Activated naive CD4-positive, alpha-beta T cell treated with anti-CD3 and anti-CD28 coated beads, Interleukin-2, amount 50 U/mL, for 72 hours (primary cell): ENCODE measurements around the gene NR1D1. TPM values are rescaled to one million over a fixed set of nuclear protein-coding genes. Genes with fewer than 3 reads are reported as not detected.

Experiments used
- ATAC-seq, 2 donors: fragments of 150-1000 bp; cut with Tn5 transposase; 2 replicates each; pipeline ENCODE4 v1.10.0; 2021; ENCODE audit warnings: mild to moderate bottlenecking in 2 of 2, moderate library complexity in 2 of 2
- DNase-seq, 2 donors: peaks; one replicate each; pipeline ENCODE4 v3.0.0; 2021 to 2022; ENCODE audit warnings: low spot score in 2 of 2
- H3K27ac Mint-ChIP-seq, 2 donors: one replicate each; pipeline ENCODE4 v1.8.0; 2022; ENCODE audit warnings: mild to moderate bottlenecking in 2 of 2, mixed read lengths in 2 of 2
- H3K36me3 Mint-ChIP-seq, 2 donors: one replicate each; pipeline ENCODE4 v1.8.0; 2022; ENCODE audit warnings: mixed read lengths in 2 of 2
- H3K9me3 Mint-ChIP-seq, 2 donors: one replicate each; pipeline ENCODE4 v1.8.0; 2022; ENCODE audit warnings: mixed read lengths in 2 of 2
- total RNA-seq, 2 donors: library from RNA; stranded (reverse); gene quantifications; one replicate each; pipeline ENCODE4 v1.2.3, GENCODE V29; 2022

NR1D1 gene
- total RNA-seq, 2 donors from 2014 or later: 4.8 to 26.7 TPM

- Mint-ChIP-seq H3K36me3 (peaks cover 2 to 20% of the 10 kb centered on the region in 2 donors), H3K9me3 (peaks cover 0 to 4% of the 10 kb centered on the region in 2 donors), H3K27ac (no peak overlapping the region)
- ATAC-seq (no peak), DNase-seq (no peak)
These were observed 8.5 kb downstream of the NR1D1 start for GRCh38 chr17:40091691-40092397.

GRCh38 chr17:40090237-40091119 lies 9.9 kb downstream of the NR1D1 start:
- H3K36me3 Mint-ChIP-seq: peaks cover 0 to 8% of the 10 kb centered on the region in 2 donors
- ATAC-seq: no peak
- DNase-seq: no peak
- H3K9me3 Mint-ChIP-seq: no peaks in the 10 kb centered on the region
- H3K27ac Mint-ChIP-seq: peak overlapping the region in 1 of 2 donors; percentile 4

- Mint-ChIP-seq H3K36me3 (peaks cover 0 to 7% of the 10 kb centered on the region in 2 donors), H3K9me3 (no peaks in the 10 kb centered on the region), H3K27ac (peak overlapping the region in 1 of 2 donors; percentile 95)
- no peak for ATAC-seq
- DNase-seq: no peak
These were observed 11.1 kb downstream of the NR1D1 start for GRCh38 chr17:40089077-40089895.

- DNase-seq (no peak), ATAC-seq (no peak)
- Mint-ChIP-seq H3K27ac (peak overlapping the region in 1 of 2 donors; percentile 1), H3K36me3 (no peaks in the 10 kb centered on the region), H3K9me3 (no peaks in the 10 kb centered on the region)
These were observed 12.3 kb downstream of the NR1D1 start for GRCh38 chr17:40087903-40088718.

GRCh38 chr17:40087049-40087794 lies 13.2 kb downstream of the NR1D1 start:
- no peak for ATAC-seq
- Mint-ChIP-seq H3K9me3 (no peaks in the 10 kb centered on the region), H3K36me3 (no peaks in the 10 kb centered on the region), H3K27ac (peak overlapping the region in 1 of 2 donors; percentile 1)
- DNase-seq: no peak

GRCh38 chr17:40086150-40087044 lies 14.0 kb downstream of the NR1D1 start:
- Mint-ChIP-seq H3K36me3 (no peaks in the 10 kb centered on the region), H3K9me3 (no peaks in the 10 kb centered on the region), H3K27ac (peak overlapping the region; percentile 1 to 81)
- DNase-seq (peak in 1 of 2 donors; percentile 71), ATAC-seq (peak; percentile 55 to 77)

GRCh38 chr17:40084477-40084876 lies 15.9 kb downstream of the NR1D1 start:
- ATAC-seq: no peak
- H3K27ac Mint-ChIP-seq: peak overlapping the region in 1 of 2 donors; percentile 68

GRCh38 chr17:40079545-40079944 lies 20.8 kb downstream of the NR1D1 start:
- H3K9me3 Mint-ChIP-seq: no peaks in the 10 kb centered on the region

More at GRCh38 chr17:40084477-40084876, 15.9 kb downstream of the NR1D1 start:
- no peaks in the 10 kb centered on the region for H3K9me3 Mint-ChIP-seq
- H3K36me3 Mint-ChIP-seq: no peaks in the 10 kb centered on the region
- DNase-seq: no peak

GRCh38 chr17:40076591-40076990 lies 23.8 kb downstream of the NR1D1 start:
- DNase-seq (no peak), ATAC-seq (no peak)
- H3K27ac Mint-ChIP-seq: no peak overlapping the region
- H3K9me3 Mint-ChIP-seq: no peaks in the 10 kb centered on the region
- no peaks in the 10 kb centered on the region for H3K36me3 Mint-ChIP-seq

More at GRCh38 chr17:40079545-40079944, 20.8 kb downstream of the NR1D1 start:
- no peak overlapping the region for H3K27ac Mint-ChIP-seq
- DNase-seq: no peak
- H3K36me3 Mint-ChIP-seq: no peaks in the 10 kb centered on the region
- ATAC-seq: no peak

- no peaks in the 10 kb centered on the region for H3K9me3 Mint-ChIP-seq
- H3K27ac Mint-ChIP-seq: peak overlapping the region in 1 of 2 donors; percentile 35
- ATAC-seq (no peak), DNase-seq (no peak)
- no peaks in the 10 kb centered on the region for H3K36me3 Mint-ChIP-seq
These were observed 24.4 kb downstream of the NR1D1 start for GRCh38 chr17:40075942-40076498.

- Mint-ChIP-seq H3K27ac (peak overlapping the region; percentile 35 to 77), H3K36me3 (no peaks in the 10 kb centered on the region), H3K9me3 (no peaks in the 10 kb centered on the region)
- peak in 1 of 2 donors; percentile 80 for DNase-seq
- ATAC-seq: peak; percentile 79 to 86
These were observed 25.0 kb downstream of the NR1D1 start for GRCh38 chr17:40075201-40075941.

GRCh38 chr17:40074871-40075200 lies 25.6 kb downstream of the NR1D1 start:
- Mint-ChIP-seq H3K27ac (no peak overlapping the region), H3K9me3 (no peaks in the 10 kb centered on the region), H3K36me3 (no peaks in the 10 kb centered on the region)
- ATAC-seq (peak in 1 of 2 donors; percentile 4), DNase-seq (no peak)

GRCh38 chr17:40074175-40074512 lies 26.2 kb downstream of the NR1D1 start:
- no peak for DNase-seq
- Mint-ChIP-seq H3K9me3 (no peaks in the 10 kb centered on the region), H3K27ac (no peak overlapping the region), H3K36me3 (no peaks in the 10 kb centered on the region)
- no peak for ATAC-seq
